ENCODE results near the gene GSAP. TPM values are rescaled to one million over a fixed set of nuclear protein-coding genes. Genes with fewer than 3 reads are reported as not detected.

GSAP gene
- total RNA-seq, 2 donors from 2014 or later: 9.7 to 11.4 TPM

GRCh38 chr7:77271766-77272165 lies 144.4 kb downstream of the GSAP start:
- no peak for DNase-seq (ENCODE audit: low spot score)
- intact Hi-C loops (cut with DNase I): loop anchor here in 1 of 2 donors (2.0 kb wide), 1 partner anchor 37 kb away; no protein-coding TSS in a partner anchor

- intact Hi-C loops (cut with DNase I): no loop called here
Observed at GRCh38 chr7:77270094-77270480, 146.1 kb downstream of the GSAP start.

GRCh38 chr7:77269360-77270093 lies 146.6 kb downstream of the GSAP start:
- no peak for DNase-seq (ENCODE audit: low spot score)
- intact Hi-C loops (cut with DNase I): no loop called here

More at GRCh38 chr7:77270094-77270480, 146.1 kb downstream of the GSAP start:
- no peak for DNase-seq (ENCODE audit: low spot score)

- intact Hi-C loops (cut with DNase I): loop anchor here in 1 of 2 donors (1.0 kb wide), 1 partner anchor 26 kb away; no protein-coding TSS in a partner anchor
- no peak for DNase-seq (ENCODE audit: low spot score)
Observed at GRCh38 chr7:77266291-77266794, 149.8 kb downstream of the GSAP start.

GRCh38 chr7:77265666-77266065 lies 150.5 kb downstream of the GSAP start:
- intact Hi-C loops (cut with DNase I): loop anchor here in 1 of 2 donors (1.0 kb wide), 1 partner anchor 27 kb away; no protein-coding TSS in a partner anchor
- no peak for DNase-seq (ENCODE audit: low spot score)

GRCh38 chr7:77262316-77262715 lies 153.8 kb downstream of the GSAP start:
- DNase-seq (ENCODE audit: low spot score): no peak
- intact Hi-C loops (cut with DNase I): no loop called here

Other genes with a start within 250 kb of the GSAP start
- 10 to 100 TPM; 31.9 to 72.6 TPM for gene FGL2, start 216.5 kb downstream of the GSAP start, total RNA-seq
- gene PTPN12, start 120.9 kb upstream of the GSAP start, total RNA-seq: 100 to 1,000 TPM in 1 of 2 donors, 10 to 100 TPM in 1; 92.6 to 103 TPM

All from posterior vena cava (tissue), 2 donors.